Natural killer cell (primary cell): ENCODE data around the gene MAPK8. TPM values are rescaled to one million over a fixed set of nuclear protein-coding genes. Genes with fewer than 3 reads are reported as not detected.

ENCODE experiments used
- ATAC-seq, 3 donors: fragments of 150-1000 bp in 2 of 3; fragments of 200-7000 bp in 1 of 3; cut with Tn5 transposase; 1 replicate in 1 of 3; 2 replicates in 2 of 3; pipeline ENCODE4 v1.10.0; 2021; ENCODE audit warnings: mild to moderate bottlenecking in 2 of 3, moderate library complexity in 2 of 3
- DNase-seq, 2 donors: peaks; one replicate each; pipeline versions ENCODE4 v3.0.0 to v3.0.0-alpha.2; 2013 to 2021; ENCODE audit warnings: mixed read lengths in 1 of 2
- H3K27ac ChIP-seq: one replicate; pipeline ENCODE4 v1.5.1; 2013; ENCODE audit warnings: mild to moderate bottlenecking, low read length
- H3K27me3 ChIP-seq: one replicate; pipeline ENCODE4 v1.6.1; 2013; ENCODE audit warnings: low read length; ENCODE audit not compliant: control insufficient read depth, insufficient read depth
- H3K36me3 ChIP-seq: one replicate; pipeline ENCODE4 v1.6.1; 2013; ENCODE audit warnings: low read length; ENCODE audit not compliant: control insufficient read depth, insufficient read depth
- H3K4me1 ChIP-seq: one replicate; pipeline ENCODE4 v1.6.1; 2013; ENCODE audit warnings: low read length; ENCODE audit not compliant: control insufficient read depth, insufficient read depth
- H3K4me3 ChIP-seq: one replicate; pipeline ENCODE4 v1.5.1; 2013; ENCODE audit warnings: low read length
- H3K9me3 ChIP-seq: one replicate; pipeline ENCODE4 v1.6.1; 2013; ENCODE audit warnings: low read length; ENCODE audit not compliant: control insufficient read depth, insufficient read depth
- H3K27ac Mint-ChIP-seq, 2 donors: one replicate each; pipeline ENCODE4 v1.8.0; 2022; ENCODE audit warnings: mild to moderate bottlenecking in 2 of 2, mixed read lengths in 2 of 2, moderate library complexity in 1 of 2
- H3K27me3 Mint-ChIP-seq, 2 donors: one replicate each; pipeline ENCODE4 v1.8.0; 2022; ENCODE audit warnings: low read depth in 2 of 2, mixed read lengths in 2 of 2
- H3K36me3 Mint-ChIP-seq: one replicate; pipeline ENCODE4 v1.8.0; 2022; ENCODE audit warnings: mixed read lengths
- H3K4me1 Mint-ChIP-seq, 2 donors: one replicate each; pipeline ENCODE4 v1.8.0; 2022; ENCODE audit warnings: mixed read lengths in 2 of 2
- H3K4me3 Mint-ChIP-seq: one replicate; pipeline ENCODE4 v1.8.0; 2022; ENCODE audit warnings: mild to moderate bottlenecking, moderate library complexity, mixed read lengths
- H3K9me3 Mint-ChIP-seq, 2 donors: one replicate each; pipeline ENCODE4 v1.8.0; 2022; ENCODE audit warnings: mixed read lengths in 2 of 2
- WGBS: methylation state at CpG from one replicate; pipeline ENCODE4 v1.1.7; 2013; ENCODE audit warnings: missing lambda C conversion rate; ENCODE audit not compliant: insufficient coverage; 5-methylcytosine and 5-hydroxymethylcytosine counted together
- intact Hi-C: fragments of 100-400 bp; cut with micrococcal nuclease; formaldehyde crosslinking; loops from one replicate; pipeline ENCODE4 v1.14.2; 2022
- total RNA-seq, 4 donors: library from RNA; stranded (reverse); fragments of 120-200 nt in 1 of 4; gene quantifications; one replicate each; pipeline versions ENCODE4 v1.2.3 to v1.2.4, GENCODE V29; 2013 to 2022
- TF ChIP-seq, protein P1 (sequence below): fragments of 200-600 bp; IDR thresholded peaks from one replicate; pipeline ENCODE4 v1.8.0; 2022; ENCODE audit warnings: antibody characterized with exemption

Gene MAPK8
- total RNA-seq, 3 donors from 2014 or later (not counting 1 experiment from before 2014, with no cell fraction given): 37.3 to 44.5 (median 40.8) TPM

DNA sequence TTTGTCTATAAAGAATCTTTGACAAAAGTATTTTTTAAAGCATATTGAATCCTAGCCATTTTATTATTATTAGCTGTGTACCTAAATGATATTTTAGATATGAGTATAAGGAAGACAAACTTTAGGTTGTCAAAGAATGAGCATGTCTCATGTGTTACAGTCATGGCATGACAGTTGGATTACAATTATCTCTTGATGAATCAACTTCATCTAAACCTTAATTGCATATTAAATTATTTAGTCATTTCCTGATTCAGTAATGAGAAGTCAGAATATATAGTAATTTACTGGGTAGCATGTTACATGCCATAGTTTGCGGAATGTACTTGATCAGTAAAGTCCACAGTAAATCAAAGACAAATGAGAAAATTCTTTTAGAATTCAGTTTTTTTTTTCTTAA, 59.2 kb downstream of the MAPK8 start:
- Histone ChIP-seq H3K27me3 (no peaks in the 10 kb centered on the region), H3K4me1 (no peaks in the 10 kb centered on the region), H3K27ac (no peak overlapping the region), H3K9me3 (no peaks in the 10 kb centered on the region), H3K4me3 (no peak overlapping the region), H3K36me3 (no peaks in the 10 kb centered on the region)
- H3K4me1 Mint-ChIP-seq: peaks cover 18 to 26% of the 10 kb centered on the region in 2 donors
- TF ChIP-seq, protein P1, sequence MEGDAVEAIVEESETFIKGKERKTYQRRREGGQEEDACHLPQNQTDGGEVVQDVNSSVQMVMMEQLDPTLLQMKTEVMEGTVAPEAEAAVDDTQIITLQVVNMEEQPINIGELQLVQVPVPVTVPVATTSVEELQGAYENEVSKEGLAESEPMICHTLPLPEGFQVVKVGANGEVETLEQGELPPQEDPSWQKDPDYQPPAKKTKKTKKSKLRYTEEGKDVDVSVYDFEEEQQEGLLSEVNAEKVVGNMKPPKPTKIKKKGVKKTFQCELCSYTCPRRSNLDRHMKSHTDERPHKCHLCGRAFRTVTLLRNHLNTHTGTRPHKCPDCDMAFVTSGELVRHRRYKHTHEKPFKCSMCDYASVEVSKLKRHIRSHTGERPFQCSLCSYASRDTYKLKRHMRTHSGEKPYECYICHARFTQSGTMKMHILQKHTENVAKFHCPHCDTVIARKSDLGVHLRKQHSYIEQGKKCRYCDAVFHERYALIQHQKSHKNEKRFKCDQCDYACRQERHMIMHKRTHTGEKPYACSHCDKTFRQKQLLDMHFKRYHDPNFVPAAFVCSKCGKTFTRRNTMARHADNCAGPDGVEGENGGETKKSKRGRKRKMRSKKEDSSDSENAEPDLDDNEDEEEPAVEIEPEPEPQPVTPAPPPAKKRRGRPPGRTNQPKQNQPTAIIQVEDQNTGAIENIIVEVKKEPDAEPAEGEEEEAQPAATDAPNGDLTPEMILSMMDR: no peak
- DNase-seq (no peak), ATAC-seq (no peak)
- no peaks in the 10 kb centered on the region for H3K9me3 Mint-ChIP-seq
- 100% methylated on average over 1 of the region's 1 CpG for WGBS
- H3K36me3 Mint-ChIP-seq: no peaks in the 10 kb centered on the region
- intact Hi-C loops: no loop called here
- H3K27ac Mint-ChIP-seq: no peak overlapping the region
- H3K27me3 Mint-ChIP-seq: no peaks in the 10 kb centered on the region
- no peak overlapping the region for H3K4me3 Mint-ChIP-seq

DNA sequence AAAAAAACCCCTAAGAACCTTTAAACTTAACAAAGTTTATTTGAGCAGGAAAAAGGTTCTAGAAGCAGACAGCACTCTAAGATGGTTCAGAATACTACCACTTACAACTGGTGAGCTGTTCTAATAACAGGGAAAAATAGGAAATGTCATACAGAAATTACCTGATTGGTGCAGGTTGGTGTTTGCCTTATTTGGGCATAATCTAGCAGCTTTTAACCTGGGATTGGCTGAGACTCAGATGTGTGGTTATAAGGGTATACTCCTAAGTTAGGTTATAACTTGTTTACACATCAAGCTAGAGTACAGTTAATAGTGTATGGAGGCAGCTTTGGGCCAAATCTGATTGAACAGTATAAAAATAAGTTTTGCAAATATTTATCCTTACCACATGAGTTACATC, 59.8 kb downstream of the MAPK8 start:
- H3K36me3 Mint-ChIP-seq: no peaks in the 10 kb centered on the region
- Histone ChIP-seq H3K4me3 (no peak overlapping the region), H3K27me3 (no peaks in the 10 kb centered on the region), H3K36me3 (no peaks in the 10 kb centered on the region), H3K9me3 (no peaks in the 10 kb centered on the region), H3K4me1 (no peaks in the 10 kb centered on the region), H3K27ac (no peak overlapping the region)
- intact Hi-C loops: no loop called here
- no peak overlapping the region for H3K27ac Mint-ChIP-seq
- H3K4me3 Mint-ChIP-seq: no peak overlapping the region
- no peak for DNase-seq
- H3K27me3 Mint-ChIP-seq: no peaks in the 10 kb centered on the region
- TF ChIP-seq, protein P1: no peak
- peaks cover 18 to 25% of the 10 kb centered on the region in 2 donors for H3K4me1 Mint-ChIP-seq
- no peak for ATAC-seq
- H3K9me3 Mint-ChIP-seq: no peaks in the 10 kb centered on the region

DNA sequence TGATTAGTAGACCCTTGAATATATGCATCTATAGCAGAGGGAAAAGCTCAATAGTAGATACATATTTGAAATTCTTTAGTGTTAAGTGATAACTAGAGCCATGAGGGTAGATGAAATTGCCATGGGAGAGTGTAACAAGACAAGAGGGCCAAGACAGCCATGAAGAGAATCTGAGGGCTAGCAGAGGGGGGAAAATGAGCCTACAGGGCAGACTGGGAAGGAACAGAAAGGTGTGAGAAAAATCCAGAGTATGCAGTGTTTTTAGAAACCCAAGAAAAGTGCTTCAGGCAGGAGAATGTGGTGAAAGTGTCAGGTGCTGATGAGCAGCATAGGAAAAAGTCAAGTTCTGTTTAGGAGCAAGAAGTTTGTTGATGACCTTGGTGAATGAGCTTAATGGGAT, 63.0 kb downstream of the MAPK8 start:
- Histone ChIP-seq H3K36me3 (no peaks in the 10 kb centered on the region), H3K27me3 (no peaks in the 10 kb centered on the region), H3K4me3 (no peak overlapping the region), H3K4me1 (no peaks in the 10 kb centered on the region), H3K9me3 (no peaks in the 10 kb centered on the region), H3K27ac (no peak overlapping the region)
- TF ChIP-seq, protein P1: no peak
- H3K27ac Mint-ChIP-seq: no peak overlapping the region
- no peaks in the 10 kb centered on the region for H3K36me3 Mint-ChIP-seq
- no peaks in the 10 kb centered on the region for H3K27me3 Mint-ChIP-seq
- intact Hi-C loops: no loop called here
- DNase-seq: no peak
- no peak overlapping the region for H3K4me3 Mint-ChIP-seq
- H3K9me3 Mint-ChIP-seq: peaks cover 0 to 2% of the 10 kb centered on the region in 2 donors
- ATAC-seq: no peak
- peaks cover 8% of the 10 kb centered on the region in 2 donors for H3K4me1 Mint-ChIP-seq

DNA sequence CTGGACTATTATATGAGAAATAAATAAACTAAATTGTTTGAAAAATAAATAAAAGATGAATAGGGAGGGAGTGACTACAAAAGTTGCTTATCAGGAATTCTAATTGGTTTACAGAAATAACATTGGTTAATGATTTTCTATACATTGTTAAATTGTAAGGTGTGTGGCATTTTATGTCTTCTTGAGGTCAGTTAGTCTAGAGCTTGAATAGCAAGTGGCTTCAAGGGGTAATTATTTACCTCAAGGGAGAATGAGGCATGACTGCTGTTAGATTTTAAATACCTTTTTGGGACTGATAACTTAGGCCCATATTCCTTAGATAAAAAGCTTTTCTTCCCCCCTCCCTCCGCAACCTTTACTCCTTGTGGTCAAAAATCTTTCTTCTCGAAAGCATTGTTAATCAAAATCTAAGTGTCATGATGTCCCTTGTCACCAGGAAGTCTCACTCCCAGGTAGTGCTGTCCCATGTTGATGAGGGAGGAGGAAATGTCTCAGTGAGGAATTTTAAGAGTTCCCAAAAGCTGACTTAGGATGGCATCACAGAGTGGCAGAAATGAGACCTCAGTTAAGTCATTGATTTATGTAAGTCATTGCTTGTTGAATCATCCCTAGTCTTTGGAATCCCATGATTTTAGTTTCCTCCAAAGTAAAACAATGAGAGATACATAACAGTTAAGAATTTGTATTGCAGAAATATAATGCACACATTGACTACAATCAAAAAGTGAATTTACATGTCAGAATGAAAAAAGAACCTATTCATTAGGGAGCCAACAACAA, 71.5 kb downstream of the MAPK8 start:
- Mint-ChIP-seq H3K9me3 (peaks cover 3 to 4% of the 10 kb centered on the region in 2 donors), H3K27ac (no peak overlapping the region), H3K4me3 (no peak overlapping the region), H3K27me3 (no peaks in the 10 kb centered on the region), H3K36me3 (no peaks in the 10 kb centered on the region), H3K4me1 (no peaks in the 10 kb centered on the region)
- intact Hi-C loops: no loop called here
- Histone ChIP-seq H3K36me3 (no peaks in the 10 kb centered on the region), H3K27me3 (no peaks in the 10 kb centered on the region), H3K9me3 (peaks cover 5% of the 10 kb centered on the region), H3K4me1 (no peaks in the 10 kb centered on the region), H3K27ac (no peak overlapping the region), H3K4me3 (no peak overlapping the region)
- WGBS: 86% methylated on average over 1 of the region's 2 CpGs
- ATAC-seq (no peak), DNase-seq (no peak)
- TF ChIP-seq, protein P1: no peak
